Measurements from ENCODE around the gene SULT1A1. TPM values are rescaled to one million over a fixed set of nuclear protein-coding genes. Genes with fewer than 3 reads are reported as not detected.

The SULT1A1 gene
- total and polyA plus RNA-seq, 4 donors = 25.3 to 143 (median 102) TPM

- no peak for TF ChIP-seq TAF1 (conservative IDR thresholded peaks at IDR 0.05)
- no peak for TF ChIP-seq GABPA (IDR thresholded peaks at IDR 0.05 in 1 of 2, conservative IDR thresholded peaks at IDR 0.05 in 1 of 2)
- TF ChIP-seq ATF3 (IDR thresholded peaks at IDR 0.05) = no peak
- TF ChIP-seq HNF4G (IDR thresholded peaks at IDR 0.05) = no peak
- TF ChIP-seq NR2F2 (IDR thresholded peaks at IDR 0.05) = no peak
Observed at GRCh38 chr16:28572696-28573510, 36.9 kb downstream of the SULT1A1 start (continued).

- TF ChIP-seq TAF1 (conservative IDR thresholded peaks at IDR 0.05) = no peak
- no peak for TF ChIP-seq REST (IDR thresholded peaks at IDR 0.05)
- TF ChIP-seq MAX (IDR thresholded peaks at IDR 0.05) = no peak
- TF ChIP-seq NR2F2 (IDR thresholded peaks at IDR 0.05) = no peak
- TF ChIP-seq JUND (IDR thresholded peaks at IDR 0.05) = no peak
- TF ChIP-seq EGR1 (IDR thresholded peaks at IDR 0.05; ENCODE audit: low read depth in 2 of 2) = no peak
- no peak for TF ChIP-seq HNF4G (IDR thresholded peaks at IDR 0.05)
- TF ChIP-seq ATF3 (IDR thresholded peaks at IDR 0.05) = no peak
- no peak for TF ChIP-seq GABPA (IDR thresholded peaks at IDR 0.05 in 1 of 2, conservative IDR thresholded peaks at IDR 0.05 in 1 of 2)
- no peak for TF ChIP-seq YY1 (IDR thresholded peaks at IDR 0.05)
- no peak for TF ChIP-seq CTCF (IDR thresholded peaks at IDR 0.05; ENCODE audit: low read depth, low read length, missing input control)
- no peak for TF ChIP-seq FOXA1 (IDR thresholded peaks at IDR 0.05)
- TF ChIP-seq HNF4A (conservative IDR thresholded peaks at IDR 0.05) = no peak
- TF ChIP-seq SP1 (IDR thresholded peaks at IDR 0.05) = no peak
- TF ChIP-seq RXRA (IDR thresholded peaks at IDR 0.05) = no peak
- no peaks in the 10 kb centered on the region for H3K36me3 ChIP-seq (ENCODE audit: control insufficient read depth in 4 of 4, insufficient read depth in 3 of 4, low read depth in 1 of 4, low read length in 3 of 4)
- no peak overlapping the region for H3K9ac ChIP-seq (ENCODE audit: low read depth in 1 of 2, low read length in 2 of 2)
- WGBS = 95% methylated on average over 4 of the region's 4 CpGs
- no peak overlapping the region for H3K4me3 ChIP-seq (ENCODE audit: low read depth in 1 of 3, low read length in 3 of 3)
- DNase-seq (ENCODE audit: low spot score) = no peak
- H3K4me1 ChIP-seq (ENCODE audit: control insufficient read depth in 4 of 4, insufficient read depth in 4 of 4, low read length in 3 of 4) = peaks cover 0 to 6% (median 0%) of the 10 kb centered on the region in 4 donors
- H3K9me3 ChIP-seq (ENCODE audit: control insufficient read depth in 4 of 4, low read length in 3 of 4) = no peaks in the 10 kb centered on the region
- no peaks in the 10 kb centered on the region for H3K27me3 ChIP-seq (ENCODE audit: control insufficient read depth in 4 of 4, insufficient read depth in 4 of 4, low read length in 3 of 4)
- no peak overlapping the region for H3K27ac ChIP-seq (ENCODE audit: low read depth in 1 of 2, low read length in 2 of 2)
Observed at GRCh38 chr16:28569968-28570752, 39.7 kb downstream of the SULT1A1 start.
